MM.1S (cell line): ENCODE data around the gene CHM.

Experiments used
- DNase-seq: peaks from one replicate; pipeline ENCODE4 v3.0.0-alpha.2; 2015
- H2AFZ ChIP-seq: fragments of 300-600 bp; sonication (generic); 2 replicates; pipeline ENCODE4 v1.6.0; 2016; ENCODE audit warnings: antibody characterized with exemption, low read length
- H3F3A ChIP-seq: fragments of 300-600 bp; sonication (generic); 2 replicates; pipeline ENCODE4 v1.6.1; 2016; ENCODE audit warnings: mild to moderate bottlenecking, antibody characterized with exemption, low read length, moderate library complexity, mixed read lengths; ENCODE audit not compliant: insufficient read depth
- H3K27ac ChIP-seq: fragments of 300-600 bp; sonication (generic); 2 replicates; pipeline ENCODE4 v1.5.1; 2016; ENCODE audit warnings: mild to moderate bottlenecking, low read length
- H3K27me3 ChIP-seq: fragments of 300-600 bp; sonication (generic); replicated peaks from 2 replicates; pipeline ENCODE4 v1.6.0; 2016; ENCODE audit warnings: low read length; ENCODE audit not compliant: insufficient read depth
- H3K36me3 ChIP-seq: fragments of 300-600 bp; sonication (generic); replicated peaks from 2 replicates; pipeline ENCODE4 v1.6.1; 2016; ENCODE audit warnings: mild to moderate bottlenecking, low read length, mixed read lengths; ENCODE audit not compliant: insufficient read depth
- H3K4me1 ChIP-seq: fragments of 300-600 bp; sonication (generic); 2 replicates; pipeline ENCODE4 v1.6.1; 2016; ENCODE audit warnings: low read length, mixed read lengths
- H3K4me2 ChIP-seq: fragments of 300-600 bp; sonication (generic); 2 replicates; pipeline ENCODE4 v1.6.0; 2016; ENCODE audit warnings: low read depth, low read length
- H3K4me3 ChIP-seq: fragments of 300-600 bp; sonication (generic); 2 replicates; pipeline ENCODE4 v1.5.1; 2016; ENCODE audit warnings: low read length, mixed read lengths
- H3K79me2 ChIP-seq: fragments of 300-600 bp; sonication (generic); 2 replicates; pipeline ENCODE4 v1.6.1; 2016; ENCODE audit warnings: mixed run types, low read length, mixed read lengths
- H3K9ac ChIP-seq: fragments of 300-600 bp; sonication (generic); 2 replicates; pipeline ENCODE4 v1.6.1; 2016; ENCODE audit warnings: low read length, mixed read lengths
- H3K9me2 ChIP-seq: fragments of 300-600 bp; sonication (generic); replicated peaks from 2 replicates; pipeline ENCODE4 v1.6.1; 2016; ENCODE audit warnings: mild to moderate bottlenecking, low read length, mixed read lengths; ENCODE audit not compliant: insufficient read depth
- H3K9me3 ChIP-seq: fragments of 300-600 bp; sonication (generic); replicated peaks from 2 replicates; pipeline ENCODE4 v1.6.1; 2016; ENCODE audit warnings: mild to moderate bottlenecking, low read length, mixed read lengths; ENCODE audit not compliant: insufficient read depth
- H4K20me1 ChIP-seq: fragments of 300-600 bp; sonication (generic); 2 replicates; pipeline ENCODE4 v1.6.1; 2016; ENCODE audit warnings: mild to moderate bottlenecking, low read length, moderate library complexity, mixed read lengths; ENCODE audit not compliant: insufficient read depth
- EZH2 ChIP-seq: fragments of 300-600 bp; sonication (generic); optimal IDR thresholded peaks from 2 replicates; pipeline ENCODE3; 2017; ENCODE audit warnings: low read depth, mild to moderate bottlenecking, antibody characterized with exemption, low read length, mixed read lengths
- EZH2phosphoT487 ChIP-seq: fragments of 300-600 bp; sonication (generic); IDR thresholded peaks from 2 replicates; pipeline ENCODE4 v1.6.1; 2018; ENCODE audit warnings: antibody characterized with exemption, low read length
- TF ChIP-seq, protein P1 (sequence below): fragments of 300-600 bp; sonication (generic); IDR thresholded peaks from 2 replicates; pipeline ENCODE4 v1.5.1; 2016; ENCODE audit warnings: antibody characterized with exemption, low read length, mixed read lengths

The CHM gene

GRCh38 chrX:86044216-86044615 is 3.1 kb downstream of the CHM start:
- Histone ChIP-seq H3K4me2 (no peak overlapping the region), H3K9me2 (no peaks in the 10 kb centered on the region), H3K27me3 (no peaks in the 10 kb centered on the region), H3F3A (no peaks in the 10 kb centered on the region), H3K9me3 (no peaks in the 10 kb centered on the region), H4K20me1 (no peaks in the 10 kb centered on the region), H3K27ac (no peak overlapping the region), H3K4me3 (no peak overlapping the region), H3K79me2 (peaks cover 74% of the 10 kb centered on the region), H2AFZ (no peak overlapping the region), H3K9ac (no peak overlapping the region), H3K36me3 (no peaks in the 10 kb centered on the region), H3K4me1 (peaks cover 4% of the 10 kb centered on the region)
- TF ChIP-seq, protein P1, sequence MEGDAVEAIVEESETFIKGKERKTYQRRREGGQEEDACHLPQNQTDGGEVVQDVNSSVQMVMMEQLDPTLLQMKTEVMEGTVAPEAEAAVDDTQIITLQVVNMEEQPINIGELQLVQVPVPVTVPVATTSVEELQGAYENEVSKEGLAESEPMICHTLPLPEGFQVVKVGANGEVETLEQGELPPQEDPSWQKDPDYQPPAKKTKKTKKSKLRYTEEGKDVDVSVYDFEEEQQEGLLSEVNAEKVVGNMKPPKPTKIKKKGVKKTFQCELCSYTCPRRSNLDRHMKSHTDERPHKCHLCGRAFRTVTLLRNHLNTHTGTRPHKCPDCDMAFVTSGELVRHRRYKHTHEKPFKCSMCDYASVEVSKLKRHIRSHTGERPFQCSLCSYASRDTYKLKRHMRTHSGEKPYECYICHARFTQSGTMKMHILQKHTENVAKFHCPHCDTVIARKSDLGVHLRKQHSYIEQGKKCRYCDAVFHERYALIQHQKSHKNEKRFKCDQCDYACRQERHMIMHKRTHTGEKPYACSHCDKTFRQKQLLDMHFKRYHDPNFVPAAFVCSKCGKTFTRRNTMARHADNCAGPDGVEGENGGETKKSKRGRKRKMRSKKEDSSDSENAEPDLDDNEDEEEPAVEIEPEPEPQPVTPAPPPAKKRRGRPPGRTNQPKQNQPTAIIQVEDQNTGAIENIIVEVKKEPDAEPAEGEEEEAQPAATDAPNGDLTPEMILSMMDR = no peak
- TF ChIP-seq EZH2 (no peak), EZH2phosphoT487 (no peak)
- DNase-seq = no peak

DNA sequence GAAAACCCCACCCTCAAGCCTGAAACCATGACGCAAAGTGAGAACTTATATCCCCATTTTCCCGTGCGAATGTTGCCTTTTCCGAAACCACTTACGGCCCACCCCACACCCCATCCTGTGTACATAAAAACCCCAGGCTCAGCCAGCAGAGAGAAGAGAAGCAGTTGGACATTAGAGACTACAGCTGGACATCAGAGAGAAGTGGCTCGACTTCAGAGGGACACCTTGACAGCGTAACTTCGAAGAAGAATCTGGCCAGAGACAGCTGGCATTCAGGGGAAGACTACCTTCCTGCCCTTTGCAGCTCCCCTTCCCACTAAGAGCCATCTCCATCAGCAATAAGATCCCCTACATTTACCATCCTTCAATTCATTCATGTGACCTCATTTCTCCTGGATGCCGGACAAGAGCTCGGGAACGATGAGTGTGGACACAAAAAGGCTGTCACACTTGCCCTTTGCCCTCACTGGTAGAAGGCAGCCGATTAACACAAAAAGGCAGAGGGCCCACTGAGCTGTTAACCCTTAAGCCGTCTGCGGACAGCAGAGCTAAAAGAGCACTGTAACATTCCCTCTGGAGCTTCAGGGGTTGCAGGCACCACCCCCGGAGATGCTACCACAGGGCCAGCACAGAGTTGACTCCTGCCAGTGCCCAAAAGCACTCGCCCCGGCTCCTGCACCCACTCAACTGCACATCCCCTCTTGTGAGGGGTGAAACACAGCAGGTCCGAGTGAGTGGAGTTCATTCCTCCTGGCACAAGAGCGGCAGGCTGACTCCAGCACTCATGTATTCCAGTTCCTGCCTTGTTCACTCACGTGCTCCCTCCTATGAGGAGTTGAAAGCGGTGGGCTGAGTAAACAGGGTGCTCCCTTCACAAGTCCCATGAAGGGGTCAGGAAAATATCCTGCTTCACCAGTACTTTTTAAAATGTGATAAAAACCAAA is 7.5 kb downstream of the CHM start:
- DNase-seq = no peak
- no peaks in the 10 kb centered on the region for H3K9me3 ChIP-seq
- H3K27me3 ChIP-seq = no peaks in the 10 kb centered on the region
- no peak overlapping the region for H3K4me2 ChIP-seq
- no peaks in the 10 kb centered on the region for H3F3A ChIP-seq
- H3K9me2 ChIP-seq = no peaks in the 10 kb centered on the region
- no peak overlapping the region for H2AFZ ChIP-seq
- no peak overlapping the region for H3K9ac ChIP-seq
- H3K79me2 ChIP-seq = peaks cover 63% of the 10 kb centered on the region
- no peaks in the 10 kb centered on the region for H3K36me3 ChIP-seq
- no peaks in the 10 kb centered on the region for H4K20me1 ChIP-seq
- H3K4me1 ChIP-seq = no peaks in the 10 kb centered on the region
- no peak overlapping the region for H3K27ac ChIP-seq
- H3K4me3 ChIP-seq = no peak overlapping the region
- TF ChIP-seq, protein P1 = no peak
- no peak for TF ChIP-seq EZH2phosphoT487
- no peak for TF ChIP-seq EZH2

- Histone ChIP-seq H3K9me2 (no peaks in the 10 kb centered on the region), H4K20me1 (no peaks in the 10 kb centered on the region), H3K9me3 (no peaks in the 10 kb centered on the region), H3K27me3 (no peaks in the 10 kb centered on the region), H3K4me1 (no peaks in the 10 kb centered on the region), H3K4me2 (no peak overlapping the region), H3K9ac (no peak overlapping the region), H3K4me3 (no peak overlapping the region), H2AFZ (no peak overlapping the region), H3K79me2 (peaks cover 14% of the 10 kb centered on the region), H3K27ac (no peak overlapping the region), H3K36me3 (no peaks in the 10 kb centered on the region), H3F3A (no peaks in the 10 kb centered on the region; the same call in 1 of the 2 replicates)
- DNase-seq = no peak
- no peak for TF ChIP-seq EZH2
- TF ChIP-seq, protein P1 = no peak
- no peak for TF ChIP-seq EZH2phosphoT487
These were observed 14.0 kb downstream of the CHM start for GRCh38 chrX:86033385-86033784.
